Pancreas (tissue), 10 donors: ENCODE measurements around the gene DEPDC1. TPM values are rescaled to one million over a fixed set of nuclear protein-coding genes. Genes with fewer than 3 reads are reported as not detected.

Source experiments
- ATAC-seq, 4 donors: fragments of 200-7000 bp; cut with Tn5 transposase; one replicate each; pipeline versions ENCODE4 v1.8.0 to v1.9.1; 2020; ENCODE audit warnings: mild to moderate bottlenecking in 4 of 4, moderate library complexity in 4 of 4
- DNase-seq, 6 donors: peaks; one replicate each; pipeline ENCODE4 v3.0.0-alpha.2; 2020
- FAIRE-seq: peaks from 2 replicates; lab custom pipeline; 2012; peaks lifted over from hg19 to GRCh38; lab: Jason Lieb, UNC
- H3K27ac ChIP-seq, 4 donors: fragments of 200-600 bp; sonication (generic); 1 replicate in 3 of 4; 2 replicates in 1 of 4; pipeline versions ENCODE4 v1.5.0 to v1.8.0; 2020
- H3K27me3 ChIP-seq, 4 donors: fragments of 200-600 bp; one replicate each; pipeline ENCODE4 v1.8.0; 2021
- H3K36me3 ChIP-seq, 3 donors: fragments of 200-600 bp; sonication (generic) in 1 of 3; one replicate each; pipeline versions ENCODE4 v1.5.0 to v1.8.0; 2020 to 2021
- H3K4me1 ChIP-seq, 3 donors: fragments of 200-600 bp; one replicate each; pipeline ENCODE4 v1.8.0; 2021
- H3K4me3 ChIP-seq, 4 donors: fragments of 200-600 bp; sonication (generic) in 2 of 4; one replicate each; pipeline versions ENCODE4 v1.5.0 to v1.8.0; 2020 to 2021
- H3K9me3 ChIP-seq, 4 donors: fragments of 200-600 bp; one replicate each; pipeline ENCODE4 v1.8.0; 2021
- whole genome bisulfite sequencing, 2 donors: extraction: QIAGEN DNeasy Blood & Tissue Kit; methylation state at CpG; one replicate each; pipeline ENCODE4 v1.1.7; 2013; 5-methylcytosine and 5-hydroxymethylcytosine counted together
- intact Hi-C, 3 donors: fragments of 100-400 bp; cut with DNase I; formaldehyde crosslinking; loops; one replicate each; pipeline versions ENCODE4 v1.11.1 to v1.14.2; 2022
- polyA plus RNA-seq, 2 donors: library from polyadenylated mRNA; stranded (reverse); fragments of 200-250 nt; gene quantifications; one replicate each; pipeline ENCODE4 v1.2.3, GENCODE V29; 2013
- total RNA-seq, 6 donors: library from RNA; stranded (reverse); fragmentation: NEBNext Ultra II Directional in 4 of 6; extraction: Animal tissue kit (Norgen Biotek cat#: 25700) in 4 of 6; gene quantifications; one replicate each; pipeline versions ENCODE4 v1.2.1 to v1.2.4, GENCODE V29; 2021 to 2023
- TF ChIP-seq, protein P1 (sequence below), 4 donors: fragments of 200-600 bp; sonication (generic) in 3 of 4; IDR thresholded peaks; one replicate each; pipeline versions ENCODE4 v1.5.0 to v1.8.0; 2021; ENCODE audit warnings: antibody characterized with exemption in 4 of 4
- donor health status: healthy with polysubstance abuse.
- donor health status: DM: no; HTN: no; CAD: no; lungs with moderate emphysema.
- donor health status: DM: no; HTN: no; CAD: no.
- donor health status: control.
- donor health status: control.
- donor health status: Bipolar disorder and iron deficiency.
- donor health status: DM: yes; HTN: yes; CAD: no.
- donor health status: DM: no; HTN: no; CAD: no.
- donor health status: DM: no; HTN: no; CAD: no.
- donor health status: DM: yes; HTN: yes; CAD: no.

Gene DEPDC1
- total and polyA plus RNA-seq, 8 donors, result 0.02 to 0.31 (median 0.10) TPM; not detected in 2

GRCh38 chr1:68470388-68470970, 26.4 kb downstream of the DEPDC1 start:
- FAIRE-seq (peak; percentile 81), ATAC-seq (peak in 1 of 4 donors; percentile 50), DNase-seq (no peak)
- intact Hi-C loops, result no loop called here
- 67 to 75% methylated on average over 2 of the region's 2 CpGs for WGBS, 2 donors
- H3K27ac ChIP-seq, result no peak overlapping the region
- no peaks in the 10 kb centered on the region for H3K9me3 ChIP-seq
- H3K36me3 ChIP-seq, result no peaks in the 10 kb centered on the region
- no peaks in the 10 kb centered on the region for H3K4me1 ChIP-seq
- H3K27me3 ChIP-seq, result no peaks in the 10 kb centered on the region
- H3K4me3 ChIP-seq, result no peak overlapping the region
- TF ChIP-seq, protein P1, sequence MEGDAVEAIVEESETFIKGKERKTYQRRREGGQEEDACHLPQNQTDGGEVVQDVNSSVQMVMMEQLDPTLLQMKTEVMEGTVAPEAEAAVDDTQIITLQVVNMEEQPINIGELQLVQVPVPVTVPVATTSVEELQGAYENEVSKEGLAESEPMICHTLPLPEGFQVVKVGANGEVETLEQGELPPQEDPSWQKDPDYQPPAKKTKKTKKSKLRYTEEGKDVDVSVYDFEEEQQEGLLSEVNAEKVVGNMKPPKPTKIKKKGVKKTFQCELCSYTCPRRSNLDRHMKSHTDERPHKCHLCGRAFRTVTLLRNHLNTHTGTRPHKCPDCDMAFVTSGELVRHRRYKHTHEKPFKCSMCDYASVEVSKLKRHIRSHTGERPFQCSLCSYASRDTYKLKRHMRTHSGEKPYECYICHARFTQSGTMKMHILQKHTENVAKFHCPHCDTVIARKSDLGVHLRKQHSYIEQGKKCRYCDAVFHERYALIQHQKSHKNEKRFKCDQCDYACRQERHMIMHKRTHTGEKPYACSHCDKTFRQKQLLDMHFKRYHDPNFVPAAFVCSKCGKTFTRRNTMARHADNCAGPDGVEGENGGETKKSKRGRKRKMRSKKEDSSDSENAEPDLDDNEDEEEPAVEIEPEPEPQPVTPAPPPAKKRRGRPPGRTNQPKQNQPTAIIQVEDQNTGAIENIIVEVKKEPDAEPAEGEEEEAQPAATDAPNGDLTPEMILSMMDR (IDR thresholded peaks at IDR 0.05), result peak in 2 of 4 donors; percentile 25 to 32

DNA sequence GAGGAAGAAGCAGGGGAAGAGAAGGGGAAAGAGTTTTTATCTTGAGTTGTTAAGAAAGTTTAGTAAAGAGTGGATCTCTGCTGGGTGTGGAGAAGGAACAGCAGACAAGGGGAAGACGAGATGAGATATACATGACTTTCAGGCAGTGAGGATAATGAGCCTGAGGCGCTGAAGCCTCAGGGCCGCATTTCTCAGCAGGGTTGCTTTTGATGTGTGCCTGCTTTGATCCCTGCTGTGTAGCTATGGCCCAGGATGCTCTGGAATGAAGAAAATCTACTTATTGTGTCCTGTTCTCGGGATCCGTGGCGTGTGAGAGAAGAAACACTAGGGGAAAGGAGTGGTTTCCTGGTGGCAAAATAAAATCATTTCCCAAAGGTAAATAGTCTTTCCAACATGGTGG, 32.0 kb downstream of the DEPDC1 start:
- intact Hi-C loops, result no loop called here
- WGBS, 2 donors, result 49 to 52% methylated on average over 6 of the region's 6 CpGs
- FAIRE-seq, result no peak

DNA sequence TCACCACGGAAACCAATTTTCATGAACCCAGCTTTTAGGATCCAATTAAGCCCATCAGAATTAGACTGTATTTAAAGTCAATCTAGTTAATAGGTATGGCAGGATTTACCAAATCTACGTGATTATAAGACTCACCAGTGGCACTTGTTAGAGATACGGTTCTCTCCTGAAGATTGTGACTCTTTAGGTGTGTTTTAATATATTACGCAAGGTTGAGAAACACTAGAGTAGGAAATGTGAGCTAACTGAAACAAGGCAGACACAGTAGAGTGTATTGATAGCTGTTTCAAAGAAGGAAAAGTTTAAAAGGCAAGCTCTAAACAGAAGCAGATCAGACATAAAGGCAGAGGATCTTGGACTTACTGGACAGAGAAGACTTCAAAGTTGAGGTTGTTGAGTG, 35.9 kb downstream of the DEPDC1 start:
- no peaks in the 10 kb centered on the region for H3K4me1 ChIP-seq
- WGBS, 2 donors, result 86 to 87% methylated on average over 4 of the region's 4 CpGs
- intact Hi-C loops, result no loop called here
- DNase-seq, result no peak
- no peaks in the 10 kb centered on the region for H3K9me3 ChIP-seq
- FAIRE-seq, result no peak
- H3K27ac ChIP-seq, result no peak overlapping the region
- no peak overlapping the region for H3K4me3 ChIP-seq
- TF ChIP-seq, protein P1 (IDR thresholded peaks at IDR 0.05), result no peak
- no peaks in the 10 kb centered on the region for H3K36me3 ChIP-seq
- no peaks in the 10 kb centered on the region for H3K27me3 ChIP-seq
- no peak for ATAC-seq

More for the DNA sequence above, 32.0 kb downstream of the DEPDC1 start:
- Histone ChIP-seq H3K9me3 (no peaks in the 10 kb centered on the region), H3K4me3 (no peak overlapping the region), H3K27me3 (no peaks in the 10 kb centered on the region), H3K36me3 (no peaks in the 10 kb centered on the region), H3K4me1 (no peaks in the 10 kb centered on the region), H3K27ac (no peak overlapping the region)
- DNase-seq (no peak), ATAC-seq (no peak)
- TF ChIP-seq, protein P1 (IDR thresholded peaks at IDR 0.05), result no peak

DNA sequence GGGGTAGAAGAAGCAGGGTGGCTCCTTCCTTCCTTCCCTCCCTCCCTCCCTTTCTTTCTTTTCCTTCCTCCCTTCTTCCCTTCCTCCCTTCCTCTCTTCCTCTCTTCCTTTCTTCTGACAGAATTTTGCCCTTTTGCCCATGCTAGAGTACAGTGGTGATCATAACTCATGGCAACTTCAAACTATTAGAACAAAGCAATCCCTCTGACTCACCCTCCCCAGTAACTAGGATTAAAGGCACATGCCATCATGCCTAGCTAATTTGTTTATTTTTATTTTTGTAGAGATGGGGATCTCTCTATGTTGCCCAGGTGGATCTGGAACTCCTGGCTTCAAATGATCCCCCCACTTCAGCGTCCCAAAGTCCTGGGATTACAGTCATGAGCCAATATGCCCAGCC, 37.1 kb downstream of the DEPDC1 start:
- no peaks in the 10 kb centered on the region for H3K9me3 ChIP-seq
- no peaks in the 10 kb centered on the region for H3K36me3 ChIP-seq
- TF ChIP-seq, protein P1 (IDR thresholded peaks at IDR 0.05), result no peak
- no peaks in the 10 kb centered on the region for H3K4me1 ChIP-seq
- no peak overlapping the region for H3K4me3 ChIP-seq
- DNase-seq (no peak), FAIRE-seq (no peak), ATAC-seq (no peak)
- intact Hi-C loops, result no loop called here
- WGBS, 2 donors, result 69 to 79% methylated on average over 1 of the region's 1 CpG
- no peaks in the 10 kb centered on the region for H3K27me3 ChIP-seq
- no peak overlapping the region for H3K27ac ChIP-seq

- WGBS, 2 donors, result 41 to 43% methylated on average over 2 of the region's 2 CpGs
- Histone ChIP-seq H3K4me1 (no peaks in the 10 kb centered on the region), H3K27ac (no peak overlapping the region), H3K9me3 (no peaks in the 10 kb centered on the region), H3K27me3 (no peaks in the 10 kb centered on the region), H3K4me3 (no peak overlapping the region), H3K36me3 (no peaks in the 10 kb centered on the region)
- FAIRE-seq, result no peak
- DNase-seq, result no peak
- TF ChIP-seq, protein P1 (IDR thresholded peaks at IDR 0.05), result no peak
- intact Hi-C loops, result no loop called here
- ATAC-seq, result no peak
Measured at GRCh38 chr1:68459091-68459490, 37.8 kb downstream of the DEPDC1 start.
